HEK293 (cell line): Measurements from ENCODE around the gene MGAT5B.

Experiments used
- CTCF ChIA-PET: fragments of 350-600 bp; formaldehyde crosslinking; extraction: SDS; loops from one replicate; lab custom pipeline; 2021; ENCODE audit warnings: antibody characterized with exemption; lab: Yijun Ruan, JAX
- POLR2A ChIA-PET: fragments of 300-600 bp; formaldehyde crosslinking; extraction: SDS; loops from one replicate; lab custom pipeline; 2020; ENCODE audit warnings: antibody characterized with exemption, inconsistent platforms; lab: Yijun Ruan, JAX
- H3K27ac ChIP-seq: fragments of 200-500 bp; sonication (Bioruptor generic); 2 replicates; pipeline ENCODE4 v1.5.1; 2014; ENCODE audit warnings: low read depth, low read length, control low read depth, inconsistent platforms; ENCODE audit errors: extremely low read depth
- H3K36me3 ChIP-seq, 2 experiments: fragments of 200-500 bp in 1 of 2; sonication (Bioruptor generic) in 1 of 2; 1 replicate in 1 of 2; 2 replicates in 1 of 2; pipeline ENCODE4 v1.5.1; 2014 to 2017; ENCODE audit warnings: inconsistent platforms in 2 of 2, low read length in 2 of 2; ENCODE audit not compliant: control insufficient read depth in 2 of 2, insufficient read depth in 1 of 2
- H3K4me1 ChIP-seq: fragments of 200-500 bp; sonication (Bioruptor generic); 2 replicates; pipeline ENCODE4 v1.5.1; 2014; ENCODE audit warnings: mild to moderate bottlenecking, low read length, inconsistent platforms; ENCODE audit not compliant: control insufficient read depth, insufficient read depth
- H3K4me3 ChIP-seq: 2 replicates; pipeline ENCODE4 v1.5.1; 2011; ENCODE audit warnings: low read depth, mild to moderate bottlenecking, control low read depth, low read length, moderate library complexity
- H3K9me3 ChIP-seq: fragments of 200-500 bp; sonication (Bioruptor generic); 2 replicates; pipeline ENCODE4 v1.5.1; 2014; ENCODE audit warnings: low read depth, low read length, inconsistent platforms; ENCODE audit not compliant: control insufficient read depth, insufficient read depth
- FEZF1 ChIP-seq: fragments of 450-650 bp; formaldehyde crosslinking; IDR thresholded peaks from 2 replicates; pipeline ENCODE4 v1.5.1; 2016; ENCODE audit warnings: missing biosample characterization, missing genetic modification characterization
- HIC1 ChIP-seq: fragments of 450-650 bp; formaldehyde crosslinking; IDR thresholded peaks from 2 replicates; pipeline ENCODE4 v1.5.1; 2016; ENCODE audit warnings: missing biosample characterization, missing genetic modification characterization
- MEIS1 ChIP-seq: sonication (generic); formaldehyde crosslinking; IDR thresholded peaks from 2 replicates; pipeline ENCODE4 v1.8.1; 2022; ENCODE audit warnings: missing genetic modification reagents, mild to moderate bottlenecking, borderline replicate concordance
- PATZ1 ChIP-seq: fragments of 450-650 bp; formaldehyde crosslinking; IDR thresholded peaks from 2 replicates; pipeline ENCODE4 v1.5.1; 2016; ENCODE audit warnings: missing biosample characterization, missing genetic modification characterization
- PRDM2 ChIP-seq: fragments of 450-650 bp; formaldehyde crosslinking; IDR thresholded peaks from 2 replicates; pipeline ENCODE4 v1.5.1; 2016; ENCODE audit warnings: missing biosample characterization, missing genetic modification characterization, borderline replicate concordance
- ZIC2 ChIP-seq: fragments of 450-650 bp; formaldehyde crosslinking; IDR thresholded peaks from 2 replicates; pipeline ENCODE4 v1.5.1; 2016; ENCODE audit warnings: missing biosample characterization, missing genetic modification characterization
- ZNF23 ChIP-seq: fragments of 450-650 bp; formaldehyde crosslinking; IDR thresholded peaks from 2 replicates; pipeline ENCODE4 v1.5.1; 2016; ENCODE audit warnings: missing biosample characterization, missing genetic modification characterization, borderline replicate concordance
- ZNF266 ChIP-seq: fragments of 450-650 bp; formaldehyde crosslinking; IDR thresholded peaks from 2 replicates; pipeline ENCODE4 v1.5.1; 2016; ENCODE audit warnings: missing biosample characterization, missing genetic modification characterization, low read depth
- ZNF280D ChIP-seq: fragments of 450-650 bp; formaldehyde crosslinking; IDR thresholded peaks from 2 replicates; pipeline ENCODE4 v1.5.1; 2016; ENCODE audit warnings: missing biosample characterization, missing genetic modification characterization
- ZNF394 ChIP-seq: fragments of 450-650 bp; formaldehyde crosslinking; IDR thresholded peaks from 2 replicates; pipeline ENCODE4 v1.5.1; 2016; ENCODE audit warnings: missing biosample characterization, missing genetic modification characterization, mild to moderate bottlenecking, moderate library complexity, borderline replicate concordance
- TF ChIP-seq, protein P1 (sequence below): fragments of 450-650 bp; formaldehyde crosslinking; IDR thresholded peaks from 2 replicates; pipeline ENCODE4 v1.5.1; 2017; ENCODE audit warnings: missing biosample characterization, missing genetic modification characterization
- TF ChIP-seq, protein P2 (sequence below): fragments of 450-650 bp; formaldehyde crosslinking; IDR thresholded peaks from 2 replicates; pipeline ENCODE4; 2016; ENCODE audit warnings: missing biosample characterization, missing genetic modification characterization
- TF ChIP-seq, protein P3 (sequence below): fragments of 450-650 bp; IDR thresholded peaks from 2 replicates; pipeline ENCODE4 v1.5.1; 2018; ENCODE audit warnings: missing biosample characterization, missing genetic modification characterization

MGAT5B gene

DNA sequence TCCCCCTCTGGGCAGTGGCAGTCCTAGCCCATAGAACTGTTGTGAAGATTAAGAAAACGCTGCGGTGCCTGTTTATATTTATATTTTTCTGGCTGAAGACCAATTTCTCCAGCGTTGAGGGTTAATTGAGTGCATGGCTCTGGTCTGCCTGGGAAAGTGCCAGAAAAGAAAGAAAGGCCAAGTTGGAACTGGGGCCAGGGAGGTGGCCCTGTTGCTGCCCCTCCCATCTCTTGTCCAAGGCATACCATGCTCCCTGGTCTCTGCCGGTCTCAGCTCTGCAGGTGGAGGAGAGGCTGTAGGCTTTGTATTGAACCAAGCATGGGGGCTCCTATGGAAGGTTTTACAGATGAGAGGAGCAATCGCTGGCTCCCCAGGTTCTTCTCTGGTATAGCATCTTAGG lies 124.7 kb downstream of the MGAT5B start (continued):
- TF ChIP-seq, protein P1, sequence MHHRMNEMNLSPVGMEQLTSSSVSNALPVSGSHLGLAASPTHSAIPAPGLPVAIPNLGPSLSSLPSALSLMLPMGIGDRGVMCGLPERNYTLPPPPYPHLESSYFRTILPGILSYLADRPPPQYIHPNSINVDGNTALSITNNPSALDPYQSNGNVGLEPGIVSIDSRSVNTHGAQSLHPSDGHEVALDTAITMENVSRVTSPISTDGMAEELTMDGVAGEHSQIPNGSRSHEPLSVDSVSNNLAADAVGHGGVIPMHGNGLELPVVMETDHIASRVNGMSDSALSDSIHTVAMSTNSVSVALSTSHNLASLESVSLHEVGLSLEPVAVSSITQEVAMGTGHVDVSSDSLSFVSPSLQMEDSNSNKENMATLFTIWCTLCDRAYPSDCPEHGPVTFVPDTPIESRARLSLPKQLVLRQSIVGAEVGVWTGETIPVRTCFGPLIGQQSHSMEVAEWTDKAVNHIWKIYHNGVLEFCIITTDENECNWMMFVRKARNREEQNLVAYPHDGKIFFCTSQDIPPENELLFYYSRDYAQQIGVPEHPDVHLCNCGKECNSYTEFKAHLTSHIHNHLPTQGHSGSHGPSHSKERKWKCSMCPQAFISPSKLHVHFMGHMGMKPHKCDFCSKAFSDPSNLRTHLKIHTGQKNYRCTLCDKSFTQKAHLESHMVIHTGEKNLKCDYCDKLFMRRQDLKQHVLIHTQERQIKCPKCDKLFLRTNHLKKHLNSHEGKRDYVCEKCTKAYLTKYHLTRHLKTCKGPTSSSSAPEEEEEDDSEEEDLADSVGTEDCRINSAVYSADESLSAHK (tag by site-specific recombination) = no peak
- TF ChIP-seq FEZF1 (tag by site-specific recombination) (no peak), HIC1 (tag by site-specific recombination) (no peak), PRDM2 (tag by site-specific recombination) (no peak), ZNF23 (tag by site-specific recombination) (no peak)
- TF ChIP-seq, protein P2, sequence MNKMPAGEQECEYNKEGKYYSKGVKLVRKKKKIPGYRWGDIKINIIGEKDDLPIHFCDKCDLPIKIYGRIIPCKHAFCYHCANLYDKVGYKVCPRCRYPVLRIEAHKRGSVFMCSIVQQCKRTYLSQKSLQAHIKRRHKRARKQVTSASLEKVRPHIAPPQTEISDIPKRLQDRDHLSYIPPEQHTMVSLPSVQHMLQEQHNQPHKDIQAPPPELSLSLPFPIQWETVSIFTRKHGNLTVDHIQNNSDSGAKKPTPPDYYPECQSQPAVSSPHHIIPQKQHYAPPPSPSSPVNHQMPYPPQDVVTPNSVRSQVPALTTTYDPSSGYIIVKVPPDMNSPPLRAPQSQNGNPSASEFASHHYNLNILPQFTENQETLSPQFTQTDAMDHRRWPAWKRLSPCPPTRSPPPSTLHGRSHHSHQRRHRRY (tag by site-specific recombination) = no peak

- Histone ChIP-seq H3K27ac (no peak overlapping the region), H3K9me3 (no peaks in the 10 kb centered on the region), H3K36me3 (no peaks in the 10 kb centered on the region), H3K4me1 (no peaks in the 10 kb centered on the region), H3K4me3 (no peak overlapping the region)
- ChIA-PET CTCF (interaction anchor here (0.8 kb wide), 1 partner anchor 24 kb away, joined by 3 read pairs; no protein-coding TSS in a partner anchor), POLR2A (no interaction called here)
- TF ChIP-seq ZIC2 = no peak
- TF ChIP-seq PATZ1 = no peak
- TF ChIP-seq, protein P3, sequence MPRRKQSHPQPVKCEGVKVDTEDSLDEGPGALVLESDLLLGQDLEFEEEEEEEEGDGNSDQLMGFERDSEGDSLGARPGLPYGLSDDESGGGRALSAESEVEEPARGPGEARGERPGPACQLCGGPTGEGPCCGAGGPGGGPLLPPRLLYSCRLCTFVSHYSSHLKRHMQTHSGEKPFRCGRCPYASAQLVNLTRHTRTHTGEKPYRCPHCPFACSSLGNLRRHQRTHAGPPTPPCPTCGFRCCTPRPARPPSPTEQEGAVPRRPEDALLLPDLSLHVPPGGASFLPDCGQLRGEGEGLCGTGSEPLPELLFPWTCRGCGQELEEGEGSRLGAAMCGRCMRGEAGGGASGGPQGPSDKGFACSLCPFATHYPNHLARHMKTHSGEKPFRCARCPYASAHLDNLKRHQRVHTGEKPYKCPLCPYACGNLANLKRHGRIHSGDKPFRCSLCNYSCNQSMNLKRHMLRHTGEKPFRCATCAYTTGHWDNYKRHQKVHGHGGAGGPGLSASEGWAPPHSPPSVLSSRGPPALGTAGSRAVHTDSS = no peak
- no peak for TF ChIP-seq ZNF266 (tag by site-specific recombination)
- TF ChIP-seq MEIS1 (CRISPR knock-in tag) = no peak
- TF ChIP-seq ZNF394 (tag by site-specific recombination) = no peak
- no peak for TF ChIP-seq ZNF280D (tag by site-specific recombination)
- TF ChIP-seq HIC1 (tag by site-specific recombination) = no peak
Measured at GRCh38 chr17:76993651-76994050, 125.4 kb downstream of the MGAT5B start.
